Heart left ventricle (tissue), 13 donors: ENCODE measurements around the gene ZBBX.
"Not testable (repeated sequence)": the region's sequence is repeated elsewhere in the genome, so short reads cannot be mapped to it uniquely, and the experiment has no call there.

Experiments used
- CTCF ChIP-seq, 12 donors: fragments of 200-600 bp; sonication (generic) in 4 of 12; IDR thresholded peaks; one replicate each; pipeline versions ENCODE4 v1.5.0 to v1.8.0; 2018 to 2022; ENCODE audit warnings: antibody characterized with exemption in 12 of 12, mild to moderate bottlenecking in 5 of 12
- POLR2A ChIP-seq, 2 donors: fragments of 450-650 bp; IDR thresholded peaks; one replicate each; pipeline ENCODE4 v1.6.1; 2017; ENCODE audit warnings: antibody characterized with exemption in 2 of 2, mild to moderate bottlenecking in 2 of 2, moderate library complexity in 2 of 2
- donor health status: ischemic (EF 13 %, LVEDD 7.1; RV severe dilation, severe dysfunction).
- donor health status: DM: no; HTN: yes; CAD: no.
- donor health status: DM: no; HTN: no; CAD: no.
- donor health status: ischemic (EF 25% LVEDD 6.9; RV normal size, moderate dysfunction).
- donor health status: ischemic (EF 25% LVEDD 5.7; RV mildly dilated, moderate dysfunction).
- donor health status: ischemic (EF 35%, LVEDD 5.7; RV mildly dilated, moderate dysfunction).
- donor health status: nonischemic (EF 11% LVEDD 7.7; RV severe dilation, severe dysfunction).
- donor health status: DM: yes; HTN: yes; CAD: no.
- donor health status: PGD.
- donor health status: ischemic (EF 29% LVEDD 5.4; RV normal size, mild dysfunction).
- donor health status: nonischemic (EF 23%, LVEDD 6.1; RV moderate dilation, normal function).

- TF ChIP-seq CTCF, POLR2A (IDR thresholded peaks at IDR 0.05): not testable (repeated sequence)
Measured at GRCh38 chr3:167426962-167427361, 46.9 kb upstream of the ZBBX start.
